Central memory CD8-positive, alpha-beta T cell (primary cell): ENCODE data around the gene TSPAN5.

Source experiments
- ATAC-seq: fragments of 150-1000 bp; cut with Tn5 transposase; replicated peaks from 2 replicates; pipeline ENCODE4 v1.10.0; 2022; ENCODE audit warnings: mild to moderate bottlenecking, moderate FRiP score, moderate number of reproducible peaks; ENCODE audit not compliant: poor library complexity, severe bottlenecking; ENCODE audit errors: extremely low read depth
- DNase-seq, 2 donors: peaks; one replicate each; pipeline ENCODE4 v3.0.0; 2021; ENCODE audit warnings: low spot score in 2 of 2
- H3K27ac Mint-ChIP-seq: one replicate; pipeline ENCODE4 v1.8.0; 2022; ENCODE audit warnings: low read depth, mild to moderate bottlenecking, moderate library complexity, mixed read lengths
- H3K27me3 Mint-ChIP-seq: one replicate; pipeline ENCODE4 v1.8.0; 2022; ENCODE audit warnings: mixed read lengths
- H3K36me3 Mint-ChIP-seq: one replicate; pipeline ENCODE4 v1.8.0; 2022; ENCODE audit warnings: mild to moderate bottlenecking, moderate library complexity, mixed read lengths; ENCODE audit not compliant: insufficient read depth
- H3K4me1 Mint-ChIP-seq: one replicate; pipeline ENCODE4 v1.8.0; 2022; ENCODE audit warnings: mixed read lengths
- H3K4me3 Mint-ChIP-seq: one replicate; pipeline ENCODE4 v1.8.0; 2022; ENCODE audit warnings: mild to moderate bottlenecking, moderate library complexity, mixed read lengths
- H3K9me3 Mint-ChIP-seq: one replicate; pipeline ENCODE4 v1.8.0; 2022; ENCODE audit warnings: mixed read lengths

Gene TSPAN5

DNA sequence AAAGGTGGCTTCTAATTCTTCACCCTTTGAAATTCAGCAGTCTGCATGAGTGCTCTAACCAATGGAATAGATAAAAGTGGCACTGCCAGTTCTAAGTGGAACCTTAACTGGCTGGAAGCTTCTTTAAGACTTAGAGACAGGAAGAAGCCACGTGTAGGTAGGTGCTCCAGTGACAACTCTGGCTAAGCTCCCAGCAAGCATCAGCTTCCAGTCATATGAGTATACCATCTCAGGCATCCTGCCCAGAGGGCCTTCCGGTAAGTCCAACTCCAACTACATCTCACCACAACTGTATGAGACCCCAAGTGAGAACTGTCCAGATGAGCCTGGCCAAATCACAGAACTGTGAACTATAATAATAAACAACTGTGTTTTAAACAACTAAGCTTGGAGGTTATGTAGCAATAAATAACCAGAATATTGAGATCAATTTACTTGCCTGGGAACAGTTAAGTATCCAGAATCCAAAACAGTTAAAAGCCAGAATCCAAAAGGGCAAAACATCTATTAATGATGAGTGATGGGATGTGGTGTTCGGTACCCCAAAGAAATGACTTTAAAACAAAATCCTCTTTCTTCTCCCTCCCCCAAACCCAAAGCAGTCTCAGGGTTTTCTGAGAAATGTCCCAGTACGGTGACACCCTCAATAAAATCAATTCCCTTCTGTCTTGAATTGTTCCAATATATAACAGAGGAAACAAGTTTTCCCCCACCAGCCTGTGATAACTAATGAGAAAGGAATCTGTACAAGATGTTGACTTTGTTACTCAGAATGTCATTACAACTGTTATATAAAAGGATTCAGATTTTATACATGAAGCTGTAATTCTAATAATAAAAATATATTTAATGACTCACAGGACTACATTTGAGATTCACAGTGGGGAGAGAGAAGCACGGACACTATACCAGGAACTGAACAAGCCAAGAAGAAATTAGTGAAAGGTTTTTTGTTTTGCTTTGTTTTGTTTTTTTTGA is 4.2 kb downstream of the TSPAN5 start:
- H3K27me3 Mint-ChIP-seq, result no peaks in the 10 kb centered on the region
- H3K9me3 Mint-ChIP-seq, result no peaks in the 10 kb centered on the region
- peaks cover 6% of the 10 kb centered on the region for H3K36me3 Mint-ChIP-seq
- ATAC-seq, result no peak
- no peak for DNase-seq
- no peak overlapping the region for H3K27ac Mint-ChIP-seq
- H3K4me3 Mint-ChIP-seq, result no peak overlapping the region
- peaks cover 50% of the 10 kb centered on the region for H3K4me1 Mint-ChIP-seq

DNA sequence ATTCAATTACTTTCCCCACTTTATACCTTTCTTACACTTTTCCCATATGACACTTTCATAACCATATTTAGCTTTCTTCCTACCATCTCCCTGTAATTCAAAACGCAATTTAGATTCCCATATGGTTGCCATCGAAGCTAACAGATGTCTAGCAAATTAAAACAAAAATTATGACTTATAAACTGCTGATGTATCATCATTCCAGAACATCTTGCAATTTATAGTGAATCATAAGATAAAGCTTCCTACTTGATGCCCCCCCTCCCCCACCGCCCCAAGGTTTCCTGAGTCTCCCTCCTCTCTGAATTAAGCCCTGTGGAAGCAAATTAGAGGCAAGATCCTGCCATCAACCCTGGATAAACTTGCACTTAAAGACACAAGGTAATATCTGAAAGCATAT is 5.4 kb downstream of the TSPAN5 start:
- DNase-seq, result no peak
- H3K9me3 Mint-ChIP-seq, result no peaks in the 10 kb centered on the region
- H3K27ac Mint-ChIP-seq, result no peak overlapping the region
- H3K4me1 Mint-ChIP-seq, result peaks cover 45% of the 10 kb centered on the region
- H3K27me3 Mint-ChIP-seq, result no peaks in the 10 kb centered on the region
- H3K36me3 Mint-ChIP-seq, result peaks cover 6% of the 10 kb centered on the region
- H3K4me3 Mint-ChIP-seq, result no peak overlapping the region
- no peak for ATAC-seq

DNA sequence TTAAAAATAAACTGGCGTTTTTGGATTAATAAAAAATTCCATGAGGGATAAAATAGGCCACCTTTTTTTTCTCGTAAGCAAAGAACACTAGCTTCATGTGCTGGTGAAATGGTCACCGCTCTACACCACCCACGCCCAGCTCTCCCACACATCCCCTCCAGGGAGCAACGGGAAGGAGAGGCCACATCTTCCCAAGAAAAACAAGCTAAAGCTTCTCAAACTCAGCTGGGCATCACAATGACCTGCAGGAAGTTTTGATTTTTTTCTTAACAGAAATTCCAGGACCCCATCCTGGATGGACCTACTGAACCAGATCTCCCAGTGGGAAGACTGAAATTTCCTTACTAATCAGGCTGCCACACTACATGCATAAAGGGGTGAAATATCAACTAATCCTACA is 9.8 kb downstream of the TSPAN5 start:
- H3K27ac Mint-ChIP-seq, result no peak overlapping the region
- no peak overlapping the region for H3K4me3 Mint-ChIP-seq
- no peaks in the 10 kb centered on the region for H3K27me3 Mint-ChIP-seq
- no peaks in the 10 kb centered on the region for H3K36me3 Mint-ChIP-seq
- H3K9me3 Mint-ChIP-seq, result no peaks in the 10 kb centered on the region
- ATAC-seq (no peak), DNase-seq (no peak)
- peaks cover 24% of the 10 kb centered on the region for H3K4me1 Mint-ChIP-seq

DNA sequence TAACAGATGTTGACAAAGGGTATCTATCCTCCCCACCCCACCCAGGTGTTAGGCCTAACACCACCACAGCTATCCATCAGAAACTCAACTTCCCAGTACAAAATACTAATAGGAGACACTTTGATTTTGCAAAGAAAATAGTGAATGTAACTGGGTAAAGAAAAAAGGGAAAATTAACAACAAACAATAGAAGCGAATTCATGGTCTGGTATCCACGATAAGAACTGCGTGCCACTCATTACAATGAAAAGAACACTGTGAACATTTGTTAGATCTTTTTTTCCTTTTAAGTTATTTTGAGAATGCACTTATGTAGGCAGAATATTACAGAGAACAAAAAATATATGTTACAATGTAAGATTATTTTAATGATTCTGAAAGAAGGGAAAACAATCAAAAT is 12.0 kb downstream of the TSPAN5 start:
- DNase-seq (no peak), ATAC-seq (no peak)
- peaks cover 29% of the 10 kb centered on the region for H3K4me1 Mint-ChIP-seq
- no peaks in the 10 kb centered on the region for H3K27me3 Mint-ChIP-seq
- no peak overlapping the region for H3K4me3 Mint-ChIP-seq
- no peak overlapping the region for H3K27ac Mint-ChIP-seq
- H3K9me3 Mint-ChIP-seq, result no peaks in the 10 kb centered on the region
- H3K36me3 Mint-ChIP-seq, result no peaks in the 10 kb centered on the region

DNA sequence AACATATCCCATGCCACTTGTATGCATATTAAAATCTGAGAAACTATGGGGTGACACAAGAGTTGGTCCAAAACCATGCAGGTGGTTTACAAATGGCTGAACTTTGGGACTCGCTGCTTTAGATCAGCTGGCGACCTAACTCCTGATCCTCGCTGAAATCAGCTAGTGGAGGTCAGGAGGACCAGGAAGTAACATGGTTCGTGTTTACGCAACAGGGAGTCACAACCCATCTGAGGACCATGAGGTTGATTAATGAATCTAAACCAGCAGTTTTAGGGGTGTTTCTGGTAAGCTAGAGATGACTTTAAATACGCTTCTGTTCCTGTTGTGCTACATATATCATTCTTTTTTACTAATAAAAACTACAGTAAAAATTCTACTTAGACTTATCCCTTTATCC is 12.9 kb downstream of the TSPAN5 start:
- ATAC-seq (no peak), DNase-seq (no peak)
- Mint-ChIP-seq H3K4me1 (peaks cover 31% of the 10 kb centered on the region), H3K36me3 (no peaks in the 10 kb centered on the region), H3K27ac (no peak overlapping the region), H3K4me3 (no peak overlapping the region), H3K27me3 (no peaks in the 10 kb centered on the region), H3K9me3 (no peaks in the 10 kb centered on the region)

DNA sequence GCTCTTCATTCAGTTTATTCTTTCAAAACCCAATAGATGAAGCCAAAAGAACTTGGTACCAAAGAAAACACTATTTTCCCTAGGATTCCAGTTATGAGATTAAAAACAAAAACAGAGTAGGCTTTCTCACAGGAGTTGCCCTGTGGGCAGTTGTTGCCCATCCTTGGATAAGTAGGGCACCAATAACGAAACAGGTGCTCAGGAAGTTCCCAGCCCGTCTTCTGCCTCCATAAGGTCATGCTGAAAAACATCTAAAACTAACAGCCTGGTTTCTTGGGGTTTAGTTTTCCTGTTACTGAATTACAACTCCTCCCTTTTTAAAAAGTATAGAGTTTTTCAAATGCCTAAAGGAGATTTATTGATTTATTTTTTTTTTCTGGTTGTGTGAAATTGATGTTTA is 14.7 kb downstream of the TSPAN5 start:
- Mint-ChIP-seq H3K9me3 (no peaks in the 10 kb centered on the region), H3K27me3 (no peaks in the 10 kb centered on the region), H3K4me1 (peaks cover 40% of the 10 kb centered on the region), H3K36me3 (peaks cover 2% of the 10 kb centered on the region), H3K27ac (peak overlapping the region; percentile 25), H3K4me3 (peak overlapping the region; percentile 20)
- DNase-seq (no peak), ATAC-seq (no peak)

DNA sequence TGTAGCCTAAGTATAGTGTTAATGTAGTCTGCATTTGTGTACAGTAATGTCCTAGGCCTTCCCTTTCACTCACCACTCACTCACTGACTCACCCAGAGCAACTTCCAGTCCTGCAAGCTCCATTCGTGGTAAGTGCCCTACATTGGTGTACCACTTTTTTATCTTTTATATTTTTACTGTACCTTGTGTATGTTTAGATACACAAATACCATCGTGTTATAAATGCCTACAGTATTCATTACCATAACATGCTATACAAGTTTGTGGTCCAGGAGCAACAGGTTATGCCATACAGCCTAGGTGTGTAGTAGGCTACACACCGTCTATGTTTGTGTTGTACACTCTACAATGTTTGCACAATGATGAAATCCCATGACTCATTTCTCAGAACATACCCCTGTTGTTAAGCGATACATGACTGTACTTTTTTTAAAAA is 15.4 kb downstream of the TSPAN5 start:
- DNase-seq (no peak), ATAC-seq (no peak)
- Mint-ChIP-seq H3K27me3 (no peaks in the 10 kb centered on the region), H3K27ac (no peak overlapping the region), H3K4me1 (peaks cover 40% of the 10 kb centered on the region), H3K4me3 (no peak overlapping the region), H3K36me3 (peaks cover 2% of the 10 kb centered on the region), H3K9me3 (no peaks in the 10 kb centered on the region)

DNA sequence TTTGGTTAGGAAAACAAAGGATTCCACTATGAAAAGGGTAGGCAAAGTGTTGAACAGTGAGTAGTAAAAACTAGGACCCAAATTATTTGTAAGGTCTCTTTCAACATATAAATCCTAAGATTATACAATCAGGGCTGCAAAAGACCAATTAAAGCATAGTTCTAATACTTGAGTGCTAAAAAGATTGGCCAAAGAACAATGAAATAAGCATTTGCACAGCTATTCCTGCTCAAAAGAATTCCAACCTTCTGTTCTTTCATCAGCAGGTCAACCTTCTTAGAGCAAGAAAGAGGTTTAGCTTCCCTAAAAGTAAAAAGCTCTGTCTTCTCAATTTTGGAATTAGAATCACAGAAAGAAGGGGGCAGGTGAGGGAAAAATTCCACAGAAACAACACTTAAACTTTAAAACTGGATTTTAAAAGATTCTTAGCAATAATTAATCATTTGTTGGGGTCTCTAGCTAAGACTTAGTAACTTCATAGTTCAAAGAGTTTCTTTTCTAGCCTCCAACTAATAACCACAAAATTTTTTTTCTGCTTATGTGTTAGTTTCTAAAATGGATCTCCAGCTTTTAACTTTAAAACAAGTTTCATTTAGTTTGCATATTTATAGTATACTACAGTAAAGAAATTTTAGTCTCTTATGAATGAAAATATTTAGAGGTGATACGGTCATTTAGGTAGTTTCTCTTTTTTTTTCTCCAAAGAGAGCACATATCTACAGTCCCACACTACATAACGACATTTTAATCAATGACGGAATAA is 16.3 kb downstream of the TSPAN5 start:
- no peak overlapping the region for H3K27ac Mint-ChIP-seq
- H3K4me3 Mint-ChIP-seq, result no peak overlapping the region
- no peaks in the 10 kb centered on the region for H3K9me3 Mint-ChIP-seq

DNA sequence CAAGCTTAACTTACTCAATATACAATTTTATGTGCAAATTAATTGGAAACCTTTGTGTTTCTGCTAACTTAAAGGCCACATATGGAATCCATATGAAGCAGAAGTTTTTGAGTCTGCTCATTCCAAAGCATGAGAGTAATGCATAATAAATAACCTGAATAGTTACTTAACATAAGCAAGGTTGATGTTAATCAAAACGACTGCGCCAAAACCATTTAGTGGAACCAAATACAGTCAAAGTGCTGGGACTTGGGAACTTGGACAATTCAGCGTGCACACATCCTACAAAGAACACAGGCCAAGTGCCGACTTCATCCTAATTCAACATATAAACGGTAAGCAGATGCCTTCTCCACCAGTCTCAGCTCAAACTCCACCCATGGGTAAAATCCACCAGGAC is 17.0 kb downstream of the TSPAN5 start:
- Mint-ChIP-seq H3K36me3 (peaks cover 2% of the 10 kb centered on the region), H3K4me3 (no peak overlapping the region), H3K9me3 (no peaks in the 10 kb centered on the region), H3K4me1 (peaks cover 45% of the 10 kb centered on the region), H3K27ac (no peak overlapping the region), H3K27me3 (no peaks in the 10 kb centered on the region)
- ATAC-seq, result no peak
- no peak for DNase-seq

More for the DNA sequence above, 16.3 kb downstream of the TSPAN5 start:
- peaks cover 2% of the 10 kb centered on the region for H3K36me3 Mint-ChIP-seq
- no peaks in the 10 kb centered on the region for H3K27me3 Mint-ChIP-seq
- H3K4me1 Mint-ChIP-seq, result peaks cover 43% of the 10 kb centered on the region
- no peak for DNase-seq
- no peak for ATAC-seq

DNA sequence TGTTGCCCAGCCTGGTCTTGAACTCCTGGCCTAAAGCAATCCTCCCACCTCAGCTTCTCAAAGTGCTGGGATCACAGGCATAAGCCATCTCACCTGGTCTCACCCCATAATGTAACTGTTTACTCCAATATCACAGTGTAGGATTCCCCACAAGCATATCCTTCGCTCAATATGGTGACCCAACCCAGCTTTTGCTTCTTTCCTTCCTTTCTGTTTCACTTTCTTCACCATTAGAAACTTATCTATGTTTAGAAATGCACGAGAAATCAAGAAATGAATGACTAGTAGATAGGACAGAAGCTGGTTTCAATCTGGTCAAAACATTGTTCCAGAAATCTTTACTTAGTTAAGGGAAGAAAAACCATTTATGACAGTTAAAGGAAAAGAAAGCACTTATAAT is 18.9 kb downstream of the TSPAN5 start:
- H3K4me1 Mint-ChIP-seq, result peaks cover 35% of the 10 kb centered on the region
- DNase-seq (no peak), ATAC-seq (peak; percentile 71)
- no peaks in the 10 kb centered on the region for H3K9me3 Mint-ChIP-seq
- H3K27ac Mint-ChIP-seq, result peak overlapping the region; percentile 91
- H3K27me3 Mint-ChIP-seq, result no peaks in the 10 kb centered on the region
- peak overlapping the region; percentile 77 for H3K4me3 Mint-ChIP-seq
- H3K36me3 Mint-ChIP-seq, result peaks cover 2% of the 10 kb centered on the region

DNA sequence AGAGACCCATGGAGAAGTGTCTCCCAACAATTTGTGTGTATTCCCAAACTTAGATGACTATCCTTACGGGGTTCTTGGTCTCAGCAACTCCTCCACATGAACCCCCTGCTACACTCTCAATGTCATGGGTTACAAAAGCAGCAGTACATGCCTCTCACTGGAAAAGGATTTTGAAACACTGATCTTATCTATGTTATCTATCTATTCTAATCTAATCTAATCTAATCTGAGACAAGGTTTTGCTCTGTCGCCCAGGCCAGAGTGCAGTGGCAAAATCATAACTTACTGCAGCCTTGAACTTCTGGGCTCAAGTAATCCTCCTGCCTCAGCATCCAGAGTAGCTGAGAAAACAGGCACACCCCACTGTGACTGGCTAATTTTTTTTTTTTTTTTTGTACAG is 19.3 kb downstream of the TSPAN5 start:
- Mint-ChIP-seq H3K36me3 (peaks cover 2% of the 10 kb centered on the region), H3K4me3 (peak overlapping the region; percentile 77), H3K27ac (peak overlapping the region; percentile 91), H3K9me3 (no peaks in the 10 kb centered on the region), H3K4me1 (peaks cover 34% of the 10 kb centered on the region), H3K27me3 (no peaks in the 10 kb centered on the region)
- DNase-seq, result no peak
- no peak for ATAC-seq

DNA sequence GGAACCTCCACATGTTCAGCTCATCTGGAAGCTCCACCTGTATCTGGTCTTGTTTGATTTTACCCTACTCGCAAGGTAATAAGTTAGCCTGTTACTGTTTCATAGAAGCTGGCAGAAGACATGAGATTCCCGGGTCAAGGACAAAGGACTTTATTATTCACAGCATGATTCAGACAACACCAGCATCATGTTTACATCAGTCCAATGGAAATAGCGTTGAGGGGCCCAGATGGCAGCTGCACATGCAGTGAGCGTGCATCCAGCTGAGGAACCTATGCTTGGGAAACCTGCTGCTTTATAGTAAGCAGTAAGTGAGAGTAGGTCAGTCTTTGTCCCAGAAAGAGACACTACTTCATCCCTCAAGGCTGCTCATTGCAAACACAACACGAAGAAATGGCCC is 19.8 kb downstream of the TSPAN5 start:
- Mint-ChIP-seq H3K27me3 (no peaks in the 10 kb centered on the region), H3K4me3 (no peak overlapping the region), H3K36me3 (peaks cover 3% of the 10 kb centered on the region), H3K4me1 (peaks cover 30% of the 10 kb centered on the region), H3K9me3 (no peaks in the 10 kb centered on the region), H3K27ac (no peak overlapping the region)
- no peak for ATAC-seq
- no peak for DNase-seq

DNA sequence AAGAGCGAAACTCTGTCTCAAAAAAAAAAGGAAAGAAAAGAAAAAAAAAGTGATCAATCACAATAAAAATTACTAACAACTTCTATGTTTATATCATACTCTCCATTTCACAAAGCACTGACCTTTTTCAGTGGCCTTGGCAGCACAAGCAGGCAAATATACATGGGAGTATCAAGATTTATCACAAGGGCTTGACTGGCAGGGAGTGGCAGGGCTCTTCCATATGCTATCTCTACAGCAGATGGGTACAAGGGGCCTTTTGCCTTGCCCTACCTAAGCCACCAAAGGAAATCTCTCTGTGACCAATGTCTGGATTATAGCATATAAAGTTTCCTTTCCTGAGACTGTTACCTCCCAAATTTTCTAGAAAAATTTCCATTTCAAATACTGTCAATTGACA is 24.4 kb downstream of the TSPAN5 start:
- no peak overlapping the region for H3K27ac Mint-ChIP-seq
- no peaks in the 10 kb centered on the region for H3K9me3 Mint-ChIP-seq
- peaks cover 1% of the 10 kb centered on the region for H3K36me3 Mint-ChIP-seq
- H3K4me1 Mint-ChIP-seq, result peaks cover 42% of the 10 kb centered on the region
- DNase-seq, result no peak
- no peak overlapping the region for H3K4me3 Mint-ChIP-seq
- H3K27me3 Mint-ChIP-seq, result no peaks in the 10 kb centered on the region
- no peak for ATAC-seq
